ENCODE data around the gene NSD1. TPM values are rescaled to one million over a fixed set of nuclear protein-coding genes. Genes with fewer than 3 reads are reported as not detected.

Gene NSD1
- polyA plus RNA-seq, 4 donors, result 4.3 to 27.2 (median 11.5) TPM

GRCh38 chr5:177314376-177315342 lies 181.1 kb downstream of the NSD1 start:
- WGBS, 3 donors, result 88 to 92% (median 91%) methylated on average over 14 to 18 of the region's 18 CpGs
- no peak for DNase-seq

GRCh38 chr5:177315411-177315810 lies 181.8 kb downstream of the NSD1 start:
- H3K4me3 ChIP-seq (ENCODE audit: low read depth in 1 of 3, low read length in 3 of 3), result no peak overlapping the region
- H3K36me3 ChIP-seq (ENCODE audit: control insufficient read depth in 3 of 3, insufficient read depth in 2 of 3, low read depth in 1 of 3, low read length in 3 of 3), result peaks cover 0 to 33% (median 0%) of the 10 kb centered on the region in 3 donors
- FAIRE-seq (no peak), DNase-seq (no peak)
- no peak overlapping the region for H3K27ac ChIP-seq (ENCODE audit: low read depth in 1 of 3, low read length in 2 of 3)
- WGBS, 3 donors, result 90 to 97% (median 93%) methylated on average over 7 of the region's 7 CpGs
- no peaks in the 10 kb centered on the region for H3K9me3 ChIP-seq (ENCODE audit: control insufficient read depth in 2 of 2, insufficient read depth in 1 of 2, low read depth in 1 of 2, low read length in 1 of 2)
- H3K27me3 ChIP-seq (ENCODE audit: control insufficient read depth in 3 of 3, insufficient read depth in 3 of 3, low read length in 3 of 3), result no peaks in the 10 kb centered on the region
- peaks cover 3 to 22% (median 3%) of the 10 kb centered on the region in 3 donors for H3K4me1 ChIP-seq (ENCODE audit: control insufficient read depth in 3 of 3, insufficient read depth in 2 of 3, low read depth in 1 of 3, low read length in 2 of 3)

More at GRCh38 chr5:177314376-177315342, 181.1 kb downstream of the NSD1 start:
- no peak for FAIRE-seq
- no peaks in the 10 kb centered on the region for H3K27me3 ChIP-seq (ENCODE audit: control insufficient read depth in 3 of 3, insufficient read depth in 3 of 3, low read length in 3 of 3)
- no peak overlapping the region for H3K4me3 ChIP-seq (ENCODE audit: low read depth in 1 of 3, low read length in 3 of 3)
- H3K9me3 ChIP-seq (ENCODE audit: control insufficient read depth in 2 of 2, insufficient read depth in 1 of 2, low read depth in 1 of 2, low read length in 1 of 2), result no peaks in the 10 kb centered on the region
- peaks cover 3 to 28% (median 3%) of the 10 kb centered on the region in 3 donors for H3K4me1 ChIP-seq (ENCODE audit: control insufficient read depth in 3 of 3, insufficient read depth in 2 of 3, low read depth in 1 of 3, low read length in 2 of 3)
- no peak overlapping the region for H3K27ac ChIP-seq (ENCODE audit: low read depth in 1 of 3, low read length in 2 of 3)
- peaks cover 0 to 32% (median 0%) of the 10 kb centered on the region in 3 donors for H3K36me3 ChIP-seq (ENCODE audit: control insufficient read depth in 3 of 3, insufficient read depth in 2 of 3, low read depth in 1 of 3, low read length in 3 of 3)

GRCh38 chr5:177316005-177316404 lies 182.4 kb downstream of the NSD1 start:
- Histone ChIP-seq H3K27ac (ENCODE audit: low read depth in 1 of 3, low read length in 2 of 3) (no peak overlapping the region), H3K27me3 (ENCODE audit: control insufficient read depth in 3 of 3, insufficient read depth in 3 of 3, low read length in 3 of 3) (no peaks in the 10 kb centered on the region), H3K9me3 (ENCODE audit: control insufficient read depth in 2 of 2, insufficient read depth in 1 of 2, low read depth in 1 of 2, low read length in 1 of 2) (no peaks in the 10 kb centered on the region), H3K4me1 (ENCODE audit: control insufficient read depth in 3 of 3, insufficient read depth in 2 of 3, low read depth in 1 of 3, low read length in 2 of 3) (peaks cover under 1 to 16% (median 3%) of the 10 kb centered on the region in 3 donors), H3K4me3 (ENCODE audit: low read depth in 1 of 3, low read length in 3 of 3) (no peak overlapping the region), H3K36me3 (ENCODE audit: control insufficient read depth in 3 of 3, insufficient read depth in 2 of 3, low read depth in 1 of 3, low read length in 3 of 3) (peaks cover 0 to 33% (median 0%) of the 10 kb centered on the region in 3 donors)
- DNase-seq, result no peak
- FAIRE-seq, result no peak
- WGBS, 3 donors, result 73 to 95% (median 86%) methylated on average over 3 of the region's 3 CpGs

- Histone ChIP-seq H3K4me3 (ENCODE audit: low read depth in 1 of 3, low read length in 3 of 3) (no peak overlapping the region), H3K36me3 (ENCODE audit: control insufficient read depth in 3 of 3, insufficient read depth in 2 of 3, low read depth in 1 of 3, low read length in 3 of 3) (peaks cover 0 to 31% (median 0%) of the 10 kb centered on the region in 3 donors), H3K27ac (ENCODE audit: low read depth in 1 of 3, low read length in 2 of 3) (peak overlapping the region in 1 of 3 donors; percentile 21), H3K4me1 (ENCODE audit: control insufficient read depth in 3 of 3, insufficient read depth in 2 of 3, low read depth in 1 of 3, low read length in 2 of 3) (peaks cover 0 to 3% (median 0%) of the 10 kb centered on the region in 3 donors), H3K9me3 (ENCODE audit: control insufficient read depth in 2 of 2, insufficient read depth in 1 of 2, low read depth in 1 of 2, low read length in 1 of 2) (no peaks in the 10 kb centered on the region), H3K27me3 (ENCODE audit: control insufficient read depth in 3 of 3, insufficient read depth in 3 of 3, low read length in 3 of 3) (no peaks in the 10 kb centered on the region)
- FAIRE-seq, result no peak
- DNase-seq, result peak; percentile 86 to 89
- WGBS, 3 donors, result 15 to 31% (median 31%) methylated on average over 7 of the region's 7 CpGs
Observed at GRCh38 chr5:177317959-177318377, 184.4 kb downstream of the NSD1 start.

GRCh38 chr5:177319913-177320588 lies 186.5 kb downstream of the NSD1 start:
- 91 to 93% (median 92%) methylated on average over 14 of the region's 14 CpGs for whole genome bisulfite sequencing, 3 donors
- no peaks in the 10 kb centered on the region for H3K9me3 ChIP-seq (ENCODE audit: control insufficient read depth in 2 of 2, insufficient read depth in 1 of 2, low read depth in 1 of 2, low read length in 1 of 2)
- no peaks in the 10 kb centered on the region for H3K27me3 ChIP-seq (ENCODE audit: control insufficient read depth in 3 of 3, insufficient read depth in 3 of 3, low read length in 3 of 3)
- H3K4me1 ChIP-seq (ENCODE audit: control insufficient read depth in 3 of 3, insufficient read depth in 2 of 3, low read depth in 1 of 3, low read length in 2 of 3), result peaks cover 0 to 2% (median 0%) of the 10 kb centered on the region in 3 donors
- H3K4me3 ChIP-seq (ENCODE audit: low read depth in 1 of 3, low read length in 3 of 3), result no peak overlapping the region
- peaks cover 0 to 30% (median 0%) of the 10 kb centered on the region in 3 donors for H3K36me3 ChIP-seq (ENCODE audit: control insufficient read depth in 3 of 3, insufficient read depth in 2 of 3, low read depth in 1 of 3, low read length in 3 of 3)
- FAIRE-seq, result no peak
- no peak for DNase-seq
- no peak overlapping the region for H3K27ac ChIP-seq (ENCODE audit: low read depth in 1 of 3, low read length in 2 of 3)

GRCh38 chr5:177320879-177321278 lies 187.3 kb downstream of the NSD1 start:
- no peak overlapping the region for H3K4me3 ChIP-seq (ENCODE audit: low read depth in 1 of 3, low read length in 3 of 3)
- H3K9me3 ChIP-seq (ENCODE audit: control insufficient read depth in 2 of 2, insufficient read depth in 1 of 2, low read depth in 1 of 2, low read length in 1 of 2), result no peaks in the 10 kb centered on the region
- H3K4me1 ChIP-seq (ENCODE audit: control insufficient read depth in 3 of 3, insufficient read depth in 2 of 3, low read depth in 1 of 3, low read length in 2 of 3), result peaks cover 0 to 11% (median 0%) of the 10 kb centered on the region in 3 donors
- H3K36me3 ChIP-seq (ENCODE audit: control insufficient read depth in 3 of 3, insufficient read depth in 2 of 3, low read depth in 1 of 3, low read length in 3 of 3), result peaks cover 0 to 24% (median 0%) of the 10 kb centered on the region in 3 donors
- no peak overlapping the region for H3K27ac ChIP-seq (ENCODE audit: low read depth in 1 of 3, low read length in 2 of 3)
- no peaks in the 10 kb centered on the region for H3K27me3 ChIP-seq (ENCODE audit: control insufficient read depth in 3 of 3, insufficient read depth in 3 of 3, low read length in 3 of 3)
- WGBS, 3 donors, result 80 to 93% (median 92%) methylated on average over 7 of the region's 7 CpGs
- no peak for FAIRE-seq
- DNase-seq, result no peak

- FAIRE-seq (no peak), DNase-seq (peak; percentile 69 to 80)
- Histone ChIP-seq H3K4me1 (ENCODE audit: control insufficient read depth in 3 of 3, insufficient read depth in 2 of 3, low read depth in 1 of 3, low read length in 2 of 3) (peaks cover 0 to 21% (median 0%) of the 10 kb centered on the region in 3 donors), H3K27me3 (ENCODE audit: control insufficient read depth in 3 of 3, insufficient read depth in 3 of 3, low read length in 3 of 3) (no peaks in the 10 kb centered on the region), H3K4me3 (ENCODE audit: low read depth in 1 of 3, low read length in 3 of 3) (no peak overlapping the region), H3K9me3 (ENCODE audit: control insufficient read depth in 2 of 2, insufficient read depth in 1 of 2, low read depth in 1 of 2, low read length in 1 of 2) (no peaks in the 10 kb centered on the region), H3K27ac (ENCODE audit: low read depth in 1 of 3, low read length in 2 of 3) (peak overlapping the region in 1 of 3 donors; percentile 58), H3K36me3 (ENCODE audit: control insufficient read depth in 3 of 3, insufficient read depth in 2 of 3, low read depth in 1 of 3, low read length in 3 of 3) (peaks cover 0 to 29% (median 2%) of the 10 kb centered on the region in 3 donors)
- WGBS, 3 donors, result 12 to 62% (median 38%) methylated on average over 1 of the region's 1 CpG
Observed at GRCh38 chr5:177325868-177326381, 192.4 kb downstream of the NSD1 start.

All from small intestine (tissue), 7 donors.